MCF 10A (cell line): ENCODE data around the gene ANKRD53. TPM values are rescaled to one million over a fixed set of nuclear protein-coding genes. Genes with fewer than 3 reads are reported as not detected.

Experiments
- BruUV-seq: library from RNA; stranded (reverse); fragments of 400-500 nt; replicated peaks from 2 replicates; lab custom pipeline; 2021; lab: Mats Ljungman, UMichigan
- CTCF ChIA-PET: fragments of 300-600 bp; sonication (Branson Sonifier 250); formaldehyde crosslinking; extraction: SDS; loops from one replicate; lab custom pipeline; 2021; ENCODE audit warnings: antibody characterized with exemption, inconsistent platforms; lab: Yijun Ruan, JAX
- POLR2A ChIA-PET: fragments of 300-600, 350-650 bp; sonication (Branson Sonifier 250); formaldehyde crosslinking; extraction: SDS; loops from one replicate; lab custom pipeline; 2020; ENCODE audit warnings: antibody characterized with exemption, inconsistent platforms; lab: Yijun Ruan, JAX
- DNase-seq: peaks from one replicate; pipeline ENCODE4 v3.0.0-alpha.2; 2018; ENCODE audit not compliant: unreplicated experiment
- H3K27ac Mint-ChIP-seq: one replicate; pipeline ENCODE4 v1.8.0; 2022; ENCODE audit warnings: mild to moderate bottlenecking, low read depth, mixed read lengths; ENCODE audit not compliant: unreplicated experiment
- H3K27me3 Mint-ChIP-seq: one replicate; pipeline ENCODE4 v1.8.0; 2022; ENCODE audit warnings: mixed read lengths; ENCODE audit not compliant: insufficient read depth, unreplicated experiment
- H3K36me3 Mint-ChIP-seq: one replicate; pipeline ENCODE4 v1.8.0; 2022; ENCODE audit warnings: mild to moderate bottlenecking, moderate library complexity, mixed read lengths; ENCODE audit not compliant: insufficient read depth, unreplicated experiment
- H3K4me1 Mint-ChIP-seq: one replicate; pipeline ENCODE4 v1.8.0; 2022; ENCODE audit warnings: mixed read lengths; ENCODE audit not compliant: insufficient read depth, unreplicated experiment
- H3K4me3 Mint-ChIP-seq: one replicate; pipeline ENCODE4 v1.8.0; 2022; ENCODE audit warnings: mild to moderate bottlenecking, moderate library complexity, mixed read lengths; ENCODE audit not compliant: unreplicated experiment
- H3K9me3 Mint-ChIP-seq: one replicate; pipeline ENCODE4 v1.8.0; 2022; ENCODE audit warnings: mixed read lengths; ENCODE audit not compliant: unreplicated experiment
- intact Hi-C: fragments of 100-400 bp; cut with micrococcal nuclease; formaldehyde crosslinking; loops from 2 replicates; pipeline ENCODE4 v1.14.1; 2022
- total RNA-seq: library from RNA; stranded (reverse); gene quantifications from 2 replicates; pipeline ENCODE4 v1.2.3, GENCODE V29; 2022
- TF ChIP-seq, protein P1 (sequence below): fragments of 200-600 bp; IDR thresholded peaks from one replicate; pipeline ENCODE4 v1.8.0; 2022; ENCODE audit warnings: antibody characterized with exemption, mild to moderate bottlenecking; ENCODE audit not compliant: unreplicated experiment

The ANKRD53 gene
- total RNA-seq, 1 experiment from 2014 or later, result not detected

DNA sequence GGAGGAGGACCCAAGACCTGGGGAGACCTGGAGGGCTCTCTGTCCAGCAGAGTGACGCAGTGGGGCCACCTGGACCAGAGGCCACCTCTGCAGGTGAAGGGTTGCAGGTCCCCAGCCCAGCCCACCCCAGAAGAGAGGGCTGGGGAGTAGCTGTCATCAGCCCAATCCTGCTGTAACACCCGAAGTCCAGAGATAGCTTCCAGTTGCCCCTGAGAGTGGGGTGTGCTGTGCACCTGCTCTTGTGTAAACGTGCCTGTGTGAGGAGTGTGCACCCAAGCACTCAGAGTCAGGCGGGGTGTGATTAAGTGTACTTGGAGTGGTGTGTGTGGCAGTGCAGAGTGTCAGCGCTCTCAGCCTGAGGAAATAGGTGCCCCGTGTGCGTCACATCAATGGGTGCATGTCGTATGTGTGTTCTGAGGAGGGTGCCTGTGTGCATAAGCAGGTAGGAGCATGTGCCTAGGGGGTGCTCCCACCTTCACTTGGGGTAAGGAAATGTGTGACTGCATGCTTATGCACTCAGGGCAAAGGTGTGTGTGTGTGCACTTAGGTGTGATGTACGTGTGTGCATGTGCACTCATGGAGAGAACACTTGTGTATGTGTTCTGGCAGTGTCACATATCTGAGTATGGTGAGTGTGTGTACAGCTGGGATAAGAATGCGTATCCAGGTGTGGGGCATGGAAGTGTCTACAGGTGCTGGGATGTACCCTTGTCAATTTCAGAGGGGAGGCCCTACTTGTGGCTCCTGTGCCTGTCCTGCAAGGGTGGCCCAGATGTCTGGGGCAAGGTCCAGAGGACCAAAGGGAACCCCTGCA lies 42.1 kb upstream of the ANKRD53 start:
- Mint-ChIP-seq H3K4me1 (peaks cover 6% of the 10 kb centered on the region), H3K9me3 (no peaks in the 10 kb centered on the region), H3K4me3 (no peak overlapping the region), H3K27me3 (peaks cover 16% of the 10 kb centered on the region), H3K36me3 (peaks cover 6% of the 10 kb centered on the region), H3K27ac (no peak overlapping the region)
- POLR2A ChIA-PET, result interaction anchor here (0.6 kb wide), 2 partner anchors 123 to 132 kb away, joined by 3 read pairs; partner anchors contain the start of gene NAGK
- CTCF ChIA-PET, result interaction anchor here (1.3 to 5.3 kb wide), 3 partner anchors 11 to 65 kb away, joined by 3 to 44 read pairs (median 8); no protein-coding TSS in a partner anchor
- intact Hi-C loops, result no loop called here
- TF ChIP-seq, protein P1, sequence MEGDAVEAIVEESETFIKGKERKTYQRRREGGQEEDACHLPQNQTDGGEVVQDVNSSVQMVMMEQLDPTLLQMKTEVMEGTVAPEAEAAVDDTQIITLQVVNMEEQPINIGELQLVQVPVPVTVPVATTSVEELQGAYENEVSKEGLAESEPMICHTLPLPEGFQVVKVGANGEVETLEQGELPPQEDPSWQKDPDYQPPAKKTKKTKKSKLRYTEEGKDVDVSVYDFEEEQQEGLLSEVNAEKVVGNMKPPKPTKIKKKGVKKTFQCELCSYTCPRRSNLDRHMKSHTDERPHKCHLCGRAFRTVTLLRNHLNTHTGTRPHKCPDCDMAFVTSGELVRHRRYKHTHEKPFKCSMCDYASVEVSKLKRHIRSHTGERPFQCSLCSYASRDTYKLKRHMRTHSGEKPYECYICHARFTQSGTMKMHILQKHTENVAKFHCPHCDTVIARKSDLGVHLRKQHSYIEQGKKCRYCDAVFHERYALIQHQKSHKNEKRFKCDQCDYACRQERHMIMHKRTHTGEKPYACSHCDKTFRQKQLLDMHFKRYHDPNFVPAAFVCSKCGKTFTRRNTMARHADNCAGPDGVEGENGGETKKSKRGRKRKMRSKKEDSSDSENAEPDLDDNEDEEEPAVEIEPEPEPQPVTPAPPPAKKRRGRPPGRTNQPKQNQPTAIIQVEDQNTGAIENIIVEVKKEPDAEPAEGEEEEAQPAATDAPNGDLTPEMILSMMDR, result no peak
- DNase-seq, result no peak
- no TSS peak for BruUV-seq

DNA sequence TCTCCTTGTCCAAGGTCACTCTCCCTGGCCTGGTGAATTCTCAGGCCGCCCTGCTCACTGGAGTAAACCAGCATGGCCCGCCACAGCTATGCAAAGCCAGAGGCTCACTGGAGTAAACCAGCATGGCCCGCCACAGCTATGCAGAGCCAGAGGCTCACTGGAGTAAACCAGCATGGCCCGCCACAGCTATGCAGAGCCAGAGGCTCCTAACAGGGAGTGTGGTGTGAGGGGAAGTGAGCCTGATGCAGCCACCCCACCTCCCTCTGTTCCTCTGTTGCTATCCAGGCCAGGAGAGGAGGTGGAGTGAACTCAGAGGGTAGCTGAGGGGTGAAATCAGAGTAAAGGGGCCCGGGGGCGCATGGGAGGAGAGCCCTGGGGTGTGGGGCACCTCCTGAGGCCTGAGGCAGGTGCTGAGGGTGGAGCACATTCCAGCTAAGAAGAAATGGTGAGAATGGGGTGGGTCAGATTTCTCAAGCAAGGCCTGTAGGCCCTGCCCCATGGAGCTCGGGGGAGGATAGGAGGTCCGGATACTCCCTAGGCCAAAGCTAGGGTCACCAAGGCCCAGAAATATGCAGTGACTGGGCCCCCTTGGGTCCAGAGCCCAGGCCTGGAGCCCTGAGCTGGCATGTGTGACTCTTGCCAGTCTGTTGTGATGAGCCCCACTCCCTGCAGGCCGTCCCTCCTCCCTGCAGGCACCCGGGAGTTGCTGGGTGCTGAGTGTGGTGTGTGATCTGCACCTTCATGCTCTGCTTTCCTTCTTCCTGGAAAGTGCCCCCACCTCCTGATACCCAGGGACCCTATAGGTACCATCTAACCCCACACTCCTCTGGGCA lies 41.2 kb upstream of the ANKRD53 start:
- TF ChIP-seq, protein P1, result no peak
- ChIA-PET POLR2A (no interaction called here), CTCF (interaction anchor here (5.3 kb wide), 1 partner anchor 10 kb away, joined by 44 read pairs; no protein-coding TSS in a partner anchor)
- peaks cover 6% of the 10 kb centered on the region for H3K36me3 Mint-ChIP-seq
- intact Hi-C loops, result no loop called here
- no peak overlapping the region for H3K4me3 Mint-ChIP-seq
- no peak overlapping the region for H3K27ac Mint-ChIP-seq
- no peak for DNase-seq
- no TSS peak for BruUV-seq
- H3K4me1 Mint-ChIP-seq, result peaks cover 6% of the 10 kb centered on the region
- peaks cover 16% of the 10 kb centered on the region for H3K27me3 Mint-ChIP-seq
- no peaks in the 10 kb centered on the region for H3K9me3 Mint-ChIP-seq

DNA sequence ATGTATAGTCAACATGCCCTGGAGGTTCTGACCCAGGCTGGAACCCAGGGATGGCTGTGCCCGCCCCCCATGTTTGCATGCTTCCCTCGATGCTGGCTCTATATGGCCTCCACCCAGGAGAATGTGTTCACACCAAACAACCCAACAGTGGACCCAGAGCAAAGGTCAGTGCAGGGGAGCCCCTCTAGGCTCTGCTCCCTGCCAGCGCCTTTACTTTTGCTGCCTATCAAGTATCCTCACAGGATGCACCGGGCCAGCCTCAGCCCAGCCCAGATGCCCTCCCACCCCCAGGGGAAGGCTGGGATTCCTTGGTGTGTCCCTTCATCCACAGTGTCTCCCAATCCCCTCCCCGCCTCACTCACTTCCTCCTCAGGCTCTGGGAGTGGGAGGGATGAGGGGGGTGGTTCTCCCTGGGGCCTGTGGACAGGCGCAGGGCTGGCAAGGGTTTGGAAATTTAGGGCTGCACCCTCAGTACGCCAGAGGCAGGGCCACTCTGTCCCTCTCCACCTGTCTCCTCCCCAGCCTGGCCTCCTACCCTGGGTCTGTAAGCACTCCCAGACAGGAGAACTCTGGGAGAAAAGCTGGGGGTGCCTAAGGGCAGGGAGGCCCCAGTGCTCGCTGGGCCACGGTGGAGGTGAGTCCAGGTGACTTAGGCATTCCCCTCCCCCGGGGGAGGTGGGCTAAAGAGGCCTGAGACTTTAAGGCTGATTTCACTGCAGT lies 40.4 kb upstream of the ANKRD53 start:
- CTCF ChIA-PET, result interaction anchor here (0.7 to 5.3 kb wide), 5 partner anchors 9 to 95 kb away, joined by 3 to 44 read pairs (median 5); no protein-coding TSS in a partner anchor
- H3K27me3 Mint-ChIP-seq, result peaks cover 16% of the 10 kb centered on the region

More for the DNA sequence above, 40.4 kb upstream of the ANKRD53 start:
- no TSS peak for BruUV-seq
- TF ChIP-seq, protein P1, result no peak
- no peak overlapping the region for H3K4me3 Mint-ChIP-seq
- intact Hi-C loops, result no loop called here
- peaks cover 6% of the 10 kb centered on the region for H3K36me3 Mint-ChIP-seq
- POLR2A ChIA-PET, result no interaction called here
- no peaks in the 10 kb centered on the region for H3K9me3 Mint-ChIP-seq
- no peak overlapping the region for H3K27ac Mint-ChIP-seq
- no peak for DNase-seq
- H3K4me1 Mint-ChIP-seq, result peaks cover 6% of the 10 kb centered on the region
